Activated CD4-positive, CD25-positive, alpha-beta regulatory T cell treated with anti-CD3 and anti-CD28 coated beads, Interleukin-2, amount 50 U/mL, for 72 hours (primary cell): ENCODE results near the gene IBSP.

Experiments
- DNase-seq: peaks from one replicate; pipeline ENCODE4 v3.0.0; 2021

The IBSP gene

DNA sequence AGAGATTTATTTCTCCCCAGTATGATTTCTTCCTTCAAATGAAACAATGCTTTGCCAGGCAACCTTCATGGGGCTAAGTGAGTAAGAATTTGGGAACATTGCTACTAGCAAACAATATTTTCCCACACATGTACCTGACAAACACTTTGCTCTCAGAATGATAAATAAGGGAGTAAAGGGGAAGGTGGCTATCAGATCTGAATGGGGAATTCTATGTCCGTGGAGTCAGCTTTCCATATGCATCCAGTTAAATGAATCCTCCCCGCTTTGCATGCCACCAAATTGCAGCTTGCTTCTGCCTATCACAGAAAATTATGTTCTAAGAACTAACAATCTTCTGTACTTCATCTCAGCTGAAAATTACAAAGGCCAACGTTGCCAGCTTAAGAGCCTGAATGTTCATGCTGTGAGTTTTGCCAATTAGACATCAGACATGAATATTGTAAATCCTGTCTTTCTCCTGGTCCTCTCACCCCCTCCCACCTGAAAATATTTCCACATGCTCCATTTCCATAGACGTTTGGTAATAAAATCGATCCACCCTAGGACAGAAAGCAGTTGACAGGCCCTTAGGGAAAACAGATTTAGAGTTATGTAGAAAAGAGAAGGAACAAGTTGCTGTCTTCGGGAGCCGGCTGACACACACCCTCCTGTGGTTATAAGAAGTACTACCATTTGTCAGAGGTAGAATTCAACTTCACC, 39.7 kb downstream of the IBSP start:
- DNase-seq, result no peak

GRCh38 chr4:87839592-87839946, 40.2 kb downstream of the IBSP start:
- no peak for DNase-seq

- no peak for DNase-seq
Measured at GRCh38 chr4:87840149-87840548, 40.8 kb downstream of the IBSP start.

DNA sequence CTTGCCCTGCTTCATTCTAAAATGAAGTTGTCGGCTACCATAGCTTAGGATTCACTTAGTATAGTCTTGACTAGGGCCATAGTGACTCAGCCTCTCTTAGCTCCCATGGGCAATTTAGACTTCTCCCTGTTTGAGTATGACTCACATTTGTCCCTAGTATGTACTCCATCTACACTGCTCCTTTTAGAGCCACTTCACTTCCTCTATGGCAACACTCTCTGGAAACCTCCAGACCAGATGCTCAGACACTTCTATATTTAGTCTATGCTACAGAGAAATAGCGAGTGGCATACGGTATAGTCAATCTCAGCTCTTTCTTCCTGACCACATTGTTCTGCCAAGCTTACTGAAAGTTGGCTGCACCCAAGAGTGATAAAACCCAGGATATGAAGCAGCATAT, 44.6 kb downstream of the IBSP start:
- DNase-seq, result no peak

DNA sequence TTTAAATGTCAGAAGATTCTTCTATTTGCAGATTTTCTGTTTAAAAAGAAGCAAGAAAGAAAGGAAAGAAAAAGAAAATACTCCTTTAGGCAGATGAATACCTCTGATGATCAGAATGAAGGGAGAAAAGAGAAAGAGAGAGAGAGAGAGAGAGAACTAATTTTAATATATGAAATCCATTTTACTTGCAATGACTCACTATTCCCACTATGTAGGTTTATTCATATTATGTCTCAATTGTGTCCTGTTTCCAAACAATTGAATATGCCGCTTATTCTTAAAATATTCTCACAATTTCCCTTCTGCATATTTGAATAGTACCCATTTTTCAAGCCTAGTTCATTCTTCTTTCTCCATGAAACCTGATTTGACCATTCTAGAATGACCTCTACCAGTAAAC, 45.1 kb downstream of the IBSP start:
- no peak for DNase-seq

DNA sequence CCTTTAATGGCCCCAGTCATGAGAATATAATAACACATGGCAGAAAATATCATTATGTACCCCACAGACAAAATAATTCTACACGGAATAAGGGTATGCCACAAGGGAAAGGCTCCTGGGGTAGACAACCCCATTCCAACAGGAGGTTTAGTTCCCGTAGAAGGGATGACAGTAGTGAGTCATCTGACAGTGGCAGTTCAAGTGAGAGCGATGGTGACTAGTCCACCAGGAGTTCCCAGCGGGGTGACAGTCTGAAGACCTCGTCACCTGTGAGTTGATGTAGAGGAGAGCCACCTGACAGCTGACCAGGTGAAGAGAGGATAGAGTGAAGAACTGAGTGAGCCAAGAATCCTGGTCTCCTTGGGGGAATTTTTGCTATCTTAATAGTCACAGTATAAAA, 46.9 kb downstream of the IBSP start:
- no peak for DNase-seq

- no peak for DNase-seq
Measured at GRCh38 chr4:87848622-87849351, 49.4 kb downstream of the IBSP start.

DNA sequence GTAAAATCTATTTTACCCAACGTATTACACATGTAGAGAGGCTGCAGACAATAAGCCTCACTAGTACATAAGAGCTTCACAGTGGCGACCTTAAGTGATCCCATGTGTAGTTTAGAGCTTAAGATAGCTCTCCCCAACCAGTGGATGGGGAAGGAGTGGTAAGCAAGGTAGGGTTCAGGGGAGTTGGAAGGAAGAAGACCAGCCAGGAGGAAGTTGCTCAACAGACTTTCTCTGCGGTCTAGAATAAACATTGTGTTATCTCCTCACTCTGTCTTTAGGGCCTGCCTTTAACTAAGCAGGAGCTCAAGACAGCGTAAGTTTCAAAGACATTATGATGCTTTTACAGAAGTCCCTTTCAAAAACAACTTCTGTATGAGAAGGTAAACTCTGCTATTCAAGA, 50.3 kb downstream of the IBSP start:
- DNase-seq, result no peak

DNA sequence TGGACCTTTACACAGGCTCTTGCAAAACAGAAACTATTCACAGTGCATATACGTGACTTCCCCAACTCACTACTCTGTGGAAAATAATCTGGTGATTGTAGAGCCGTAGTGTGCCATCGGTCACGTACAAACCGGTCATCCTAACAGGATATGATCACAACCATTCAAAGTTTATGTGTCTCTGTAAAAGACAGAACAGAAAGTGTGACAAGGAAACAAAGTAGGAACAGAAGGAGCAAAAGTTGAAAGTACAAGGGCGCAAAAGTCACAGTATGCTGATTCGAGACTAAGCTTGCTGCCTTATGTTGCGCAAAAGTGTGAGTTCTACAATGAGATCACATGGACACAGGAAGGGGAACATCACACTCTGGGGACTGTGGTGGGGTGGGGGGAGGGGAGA, 52.0 kb downstream of the IBSP start:
- DNase-seq, result no peak

DNA sequence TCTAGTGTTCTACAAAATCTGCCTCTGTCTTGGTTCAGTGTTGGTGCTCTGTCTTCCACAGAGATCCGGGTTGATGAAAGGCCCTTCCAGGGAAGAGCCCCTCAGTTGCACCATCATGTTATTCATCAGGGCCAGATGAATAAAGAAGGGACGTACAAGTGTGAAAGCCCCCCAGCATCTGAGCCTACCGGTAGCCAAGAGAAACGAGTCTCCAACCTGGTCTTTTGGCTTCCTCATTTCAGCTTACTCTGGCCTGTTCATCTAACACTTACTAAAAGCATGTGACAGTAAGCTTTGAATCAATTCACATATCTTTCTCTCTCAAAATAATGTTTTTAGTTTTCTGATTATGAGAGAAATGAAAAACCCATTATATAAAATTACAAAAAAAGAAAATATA, 52.6 kb downstream of the IBSP start:
- no peak for DNase-seq

DNA sequence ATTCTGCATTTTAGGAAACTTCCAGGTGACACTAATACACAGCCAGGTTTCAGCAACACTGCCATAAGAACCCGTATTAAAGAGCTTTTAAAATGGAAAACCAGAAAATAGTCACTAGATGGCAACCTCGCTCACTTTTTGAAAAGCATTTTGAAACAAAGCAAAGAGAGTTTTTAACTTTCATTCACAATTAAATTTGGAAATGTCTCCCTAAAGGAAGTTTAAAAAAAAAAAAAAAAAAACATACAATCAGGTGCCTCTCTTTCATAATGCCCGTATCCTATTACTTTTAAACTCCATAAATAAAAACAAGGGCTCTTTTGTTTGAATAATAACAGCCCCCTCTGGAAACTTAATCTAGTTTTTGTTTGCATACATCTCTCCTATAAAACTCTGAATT, 53.8 kb downstream of the IBSP start:
- no peak for DNase-seq

DNA sequence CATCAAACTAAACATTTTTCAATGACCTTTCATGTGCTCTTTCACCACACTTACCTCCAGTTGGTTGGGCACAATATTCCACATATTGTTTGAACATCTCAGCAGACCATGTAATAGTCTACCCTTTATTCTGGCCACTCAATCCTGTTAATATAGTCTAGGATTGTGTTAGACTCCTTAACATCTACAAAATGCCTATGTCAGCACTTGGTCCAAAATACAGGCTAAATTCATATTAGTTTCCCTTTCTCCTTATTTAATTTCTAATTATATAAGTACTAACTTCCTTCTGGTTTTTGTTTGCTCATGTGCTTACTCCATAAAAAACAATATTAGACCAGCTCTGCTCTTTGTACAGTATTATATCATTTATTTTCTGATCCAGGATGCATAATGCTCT, 54.5 kb downstream of the IBSP start:
- DNase-seq, result no peak

- no peak for DNase-seq
Measured at GRCh38 chr4:87855559-87855958, 56.2 kb downstream of the IBSP start.

GRCh38 chr4:87856816-87857215, 57.5 kb downstream of the IBSP start:
- DNase-seq, result no peak

DNA sequence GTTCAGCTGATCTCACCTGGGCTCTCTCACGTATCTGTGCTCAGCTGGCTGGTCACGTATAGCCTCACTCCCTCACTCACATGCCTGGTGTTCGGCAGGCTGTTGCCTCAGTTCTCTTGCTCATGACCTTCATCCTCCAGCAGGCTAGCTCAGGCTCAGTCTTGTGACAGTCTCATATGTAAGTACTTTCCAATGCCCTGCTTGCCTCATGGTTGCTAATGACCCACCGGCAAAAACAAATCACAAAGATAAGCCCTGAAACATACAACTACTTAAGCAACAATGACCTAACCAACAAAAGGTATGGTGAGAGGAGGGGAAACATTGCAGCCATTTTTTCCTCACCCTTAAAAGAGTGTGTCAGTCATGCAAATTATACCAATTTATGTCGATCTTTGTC, 58.4 kb downstream of the IBSP start:
- DNase-seq, result no peak
